Measurements from ENCODE around the gene RANBP1. TPM values are rescaled to one million over a fixed set of nuclear protein-coding genes. Genes with fewer than 3 reads are reported as not detected.

The RANBP1 gene
- total and polyA plus RNA-seq, 2 experiments from 2014 or later: 233 to 253 TPM

- H3K4me3 ChIP-seq: peak overlapping the region; percentile 59
- no peaks in the 10 kb centered on the region for H3K36me3 ChIP-seq (ENCODE audit: low read depth)
- peak; percentile 75 for DNase-seq
- H3K27ac ChIP-seq: no peak overlapping the region
- H3K9ac ChIP-seq: peak overlapping the region; percentile 57
- H3K9me3 ChIP-seq (ENCODE audit: low read depth): no peaks in the 10 kb centered on the region
- H3K4me1 ChIP-seq (ENCODE audit: insufficient read depth): no peaks in the 10 kb centered on the region
- no peaks in the 10 kb centered on the region for H3K79me2 ChIP-seq (ENCODE audit: insufficient read depth)
- H3K27me3 ChIP-seq (replicated peaks; ENCODE audit: insufficient read depth): no peaks in the 10 kb centered on the region; the same call in 1 of the 2 replicates
- in situ Hi-C loops (cut with MboI): loop anchor here (5.0 kb wide), 1 partner anchor 127 kb away; no protein-coding TSS in a partner anchor
- no peak overlapping the region for H2AFZ ChIP-seq
- TF ChIP-seq EZH2 (IDR thresholded peaks at IDR 0.05; ENCODE audit: insufficient read depth, poor library complexity, severe bottlenecking): no peak
- no peak for TF ChIP-seq EZH2phosphoT487 (IDR thresholded peaks at IDR 0.05; ENCODE audit: insufficient read depth, low read depth)
- peak overlapping the region; percentile 35 for H3K4me2 ChIP-seq (ENCODE audit: unreplicated experiment)
- H3K9me2 ChIP-seq (ENCODE audit: insufficient read depth): no peaks in the 10 kb centered on the region
- no peaks in the 10 kb centered on the region for H3F3A ChIP-seq (ENCODE audit: insufficient read depth)
- no peaks in the 10 kb centered on the region for H4K20me1 ChIP-seq (ENCODE audit: insufficient read depth)
- WGBS, 2 experiments (ENCODE audit: low coverage in 1 of 2, low lambda C conversion rate in 2 of 2, missing lambda C conversion rate in 2 of 2): 26% methylated on average over 27 to 29 of the region's 30 CpGs
Measured at GRCh38 chr22:20155330-20156041, 39.6 kb downstream of the RANBP1 start.

GRCh38 chr22:20156042-20156389 lies 40.1 kb downstream of the RANBP1 start:
- in situ Hi-C loops (cut with MboI): loop anchor here (5.0 kb wide), 1 partner anchor 126 kb away; no protein-coding TSS in a partner anchor
- WGBS, 2 experiments (ENCODE audit: low coverage in 1 of 2, low lambda C conversion rate in 2 of 2, missing lambda C conversion rate in 2 of 2): 59 to 63% methylated on average over 7 of the region's 7 CpGs
- H3K27ac ChIP-seq: no peak overlapping the region

GRCh38 chr22:20156611-20157429 lies 40.9 kb downstream of the RANBP1 start:
- in situ Hi-C loops (cut with MboI): loop anchor here (5.0 kb wide), 1 partner anchor 125 kb away; no protein-coding TSS in a partner anchor
- H4K20me1 ChIP-seq (ENCODE audit: insufficient read depth): no peaks in the 10 kb centered on the region
- 24 to 26% methylated on average over 16 to 17 of the region's 17 CpGs for WGBS, 2 experiments (ENCODE audit: low coverage in 1 of 2, low lambda C conversion rate in 2 of 2, missing lambda C conversion rate in 2 of 2)
- H3K27ac ChIP-seq: no peak overlapping the region
- no peaks in the 10 kb centered on the region for H3K9me2 ChIP-seq (ENCODE audit: insufficient read depth)
- no peaks in the 10 kb centered on the region for H3K4me1 ChIP-seq (ENCODE audit: insufficient read depth)
- H3K4me3 ChIP-seq: no peak overlapping the region
- H3K79me2 ChIP-seq (ENCODE audit: insufficient read depth): no peaks in the 10 kb centered on the region
- no peaks in the 10 kb centered on the region for H3F3A ChIP-seq (ENCODE audit: insufficient read depth)
- no peaks in the 10 kb centered on the region; the same call in 1 of the 2 replicates for H3K27me3 ChIP-seq (replicated peaks; ENCODE audit: insufficient read depth)
- H2AFZ ChIP-seq: no peak overlapping the region
- no peaks in the 10 kb centered on the region for H3K9me3 ChIP-seq (ENCODE audit: low read depth)
- no peak overlapping the region for H3K4me2 ChIP-seq (ENCODE audit: unreplicated experiment)
- no peak overlapping the region for H3K9ac ChIP-seq
- TF ChIP-seq EZH2phosphoT487 (IDR thresholded peaks at IDR 0.05; ENCODE audit: insufficient read depth, low read depth) (no peak), EZH2 (IDR thresholded peaks at IDR 0.05; ENCODE audit: insufficient read depth, poor library complexity, severe bottlenecking) (no peak)
- no peaks in the 10 kb centered on the region for H3K36me3 ChIP-seq (ENCODE audit: low read depth)
- peak; percentile 53 for DNase-seq

More at GRCh38 chr22:20156042-20156389, 40.1 kb downstream of the RANBP1 start:
- no peaks in the 10 kb centered on the region for H3K36me3 ChIP-seq (ENCODE audit: low read depth)
- no peaks in the 10 kb centered on the region; the same call in 1 of the 2 replicates for H3K27me3 ChIP-seq (replicated peaks; ENCODE audit: insufficient read depth)
- H3K9ac ChIP-seq: no peak overlapping the region
- TF ChIP-seq EZH2phosphoT487 (IDR thresholded peaks at IDR 0.05; ENCODE audit: insufficient read depth, low read depth): no peak
- no peak for TF ChIP-seq EZH2 (IDR thresholded peaks at IDR 0.05; ENCODE audit: insufficient read depth, poor library complexity, severe bottlenecking)
- H2AFZ ChIP-seq: no peak overlapping the region
- no peaks in the 10 kb centered on the region for H3K9me2 ChIP-seq (ENCODE audit: insufficient read depth)
- H3K4me1 ChIP-seq (ENCODE audit: insufficient read depth): no peaks in the 10 kb centered on the region
- DNase-seq: no peak
- H3K4me2 ChIP-seq (ENCODE audit: unreplicated experiment): no peak overlapping the region
- H4K20me1 ChIP-seq (ENCODE audit: insufficient read depth): no peaks in the 10 kb centered on the region
- H3K9me3 ChIP-seq (ENCODE audit: low read depth): no peaks in the 10 kb centered on the region
- no peak overlapping the region for H3K4me3 ChIP-seq
- no peaks in the 10 kb centered on the region for H3F3A ChIP-seq (ENCODE audit: insufficient read depth)
- H3K79me2 ChIP-seq (ENCODE audit: insufficient read depth): no peaks in the 10 kb centered on the region

GRCh38 chr22:20157430-20158183 lies 41.7 kb downstream of the RANBP1 start:
- TF ChIP-seq EZH2 (IDR thresholded peaks at IDR 0.05; ENCODE audit: insufficient read depth, poor library complexity, severe bottlenecking) (no peak), EZH2phosphoT487 (IDR thresholded peaks at IDR 0.05; ENCODE audit: insufficient read depth, low read depth) (no peak)
- H3F3A ChIP-seq (ENCODE audit: insufficient read depth): no peaks in the 10 kb centered on the region
- no peak overlapping the region for H3K4me3 ChIP-seq
- in situ Hi-C loops (cut with MboI): loop anchor here (5.0 kb wide), 1 partner anchor 125 kb away; no protein-coding TSS in a partner anchor
- H3K79me2 ChIP-seq (ENCODE audit: insufficient read depth): no peaks in the 10 kb centered on the region
- no peak overlapping the region for H3K9ac ChIP-seq
- DNase-seq: no peak
- no peak overlapping the region for H2AFZ ChIP-seq
- no peaks in the 10 kb centered on the region; the same call in 1 of the 2 replicates for H3K27me3 ChIP-seq (replicated peaks; ENCODE audit: insufficient read depth)
- no peak overlapping the region for H3K27ac ChIP-seq
- no peaks in the 10 kb centered on the region for H3K36me3 ChIP-seq (ENCODE audit: low read depth)
- no peaks in the 10 kb centered on the region for H4K20me1 ChIP-seq (ENCODE audit: insufficient read depth)
- H3K4me2 ChIP-seq (ENCODE audit: unreplicated experiment): no peak overlapping the region
- H3K4me1 ChIP-seq (ENCODE audit: insufficient read depth): no peaks in the 10 kb centered on the region
- WGBS, 2 experiments (ENCODE audit: low coverage in 1 of 2, low lambda C conversion rate in 2 of 2, missing lambda C conversion rate in 2 of 2): 34 to 40% methylated on average over 15 of the region's 15 CpGs
- H3K9me3 ChIP-seq (ENCODE audit: low read depth): no peaks in the 10 kb centered on the region
- H3K9me2 ChIP-seq (ENCODE audit: insufficient read depth): no peaks in the 10 kb centered on the region
